Fibroblast of villous mesenchyme (primary cell): ENCODE results near the gene UGGT1. TPM values are rescaled to one million over a fixed set of nuclear protein-coding genes. Genes with fewer than 3 reads are reported as not detected.
A peak's percentile ranks its signal among the peaks of the same experiment; 100 is the strongest.

Experiments used
- DNase-seq: peaks from one replicate; pipeline ENCODE4 v3.0.0-alpha.2; 2010; ENCODE audit warnings: low read depth
- H3K4me3 ChIP-seq: 2 replicates; pipeline ENCODE4 v1.5.1; 2011; ENCODE audit warnings: low read depth, mild to moderate bottlenecking, low read length
- total RNA-seq: library from RNA; depleted of rRNA; stranded (reverse); fragments of >200 nt; gene quantifications from 2 replicates; pipeline ENCODE4 v1.2.3, GENCODE V29; 2012
- TF ChIP-seq, protein P1 (sequence below): IDR thresholded peaks from 2 replicates; pipeline ENCODE4 v1.5.1; 2012; ENCODE audit warnings: low read depth, mild to moderate bottlenecking, low read length; ENCODE audit not compliant: insufficient read depth

Gene UGGT1
- total RNA-seq, 1 donor = 75.1 TPM

- TF ChIP-seq, protein P1, sequence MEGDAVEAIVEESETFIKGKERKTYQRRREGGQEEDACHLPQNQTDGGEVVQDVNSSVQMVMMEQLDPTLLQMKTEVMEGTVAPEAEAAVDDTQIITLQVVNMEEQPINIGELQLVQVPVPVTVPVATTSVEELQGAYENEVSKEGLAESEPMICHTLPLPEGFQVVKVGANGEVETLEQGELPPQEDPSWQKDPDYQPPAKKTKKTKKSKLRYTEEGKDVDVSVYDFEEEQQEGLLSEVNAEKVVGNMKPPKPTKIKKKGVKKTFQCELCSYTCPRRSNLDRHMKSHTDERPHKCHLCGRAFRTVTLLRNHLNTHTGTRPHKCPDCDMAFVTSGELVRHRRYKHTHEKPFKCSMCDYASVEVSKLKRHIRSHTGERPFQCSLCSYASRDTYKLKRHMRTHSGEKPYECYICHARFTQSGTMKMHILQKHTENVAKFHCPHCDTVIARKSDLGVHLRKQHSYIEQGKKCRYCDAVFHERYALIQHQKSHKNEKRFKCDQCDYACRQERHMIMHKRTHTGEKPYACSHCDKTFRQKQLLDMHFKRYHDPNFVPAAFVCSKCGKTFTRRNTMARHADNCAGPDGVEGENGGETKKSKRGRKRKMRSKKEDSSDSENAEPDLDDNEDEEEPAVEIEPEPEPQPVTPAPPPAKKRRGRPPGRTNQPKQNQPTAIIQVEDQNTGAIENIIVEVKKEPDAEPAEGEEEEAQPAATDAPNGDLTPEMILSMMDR = no peak
- H3K4me3 ChIP-seq = no peak overlapping the region
- DNase-seq = no peak
These were observed 128.9 kb downstream of the UGGT1 start for GRCh38 chr2:128219891-128220290.

DNA sequence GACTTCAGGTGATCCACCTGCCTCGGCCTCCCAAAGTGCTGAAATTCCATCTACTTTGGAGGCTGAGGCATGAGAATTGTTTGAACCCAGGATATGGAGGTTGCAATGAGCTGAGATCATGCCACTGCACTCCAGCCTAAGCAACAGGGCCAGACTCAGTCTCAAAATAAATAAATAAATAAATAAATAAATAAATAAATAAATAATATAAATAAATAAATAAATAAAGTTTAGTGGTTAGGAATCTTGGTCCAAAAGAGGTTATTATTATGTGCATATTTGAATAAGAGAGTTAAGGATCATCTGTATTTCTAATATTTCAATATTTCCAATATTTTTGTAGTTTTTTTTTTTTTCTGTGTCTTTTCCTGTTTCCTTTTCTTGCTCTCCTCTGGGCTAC lies 136.9 kb downstream of the UGGT1 start:
- TF ChIP-seq, protein P1 = no peak
- DNase-seq = no peak
- H3K4me3 ChIP-seq = no peak overlapping the region

- TF ChIP-seq, protein P1 = no peak
- H3K4me3 ChIP-seq = no peak overlapping the region
- DNase-seq = no peak
These were observed 137.9 kb downstream of the UGGT1 start for GRCh38 chr2:128228894-128229293.

DNA sequence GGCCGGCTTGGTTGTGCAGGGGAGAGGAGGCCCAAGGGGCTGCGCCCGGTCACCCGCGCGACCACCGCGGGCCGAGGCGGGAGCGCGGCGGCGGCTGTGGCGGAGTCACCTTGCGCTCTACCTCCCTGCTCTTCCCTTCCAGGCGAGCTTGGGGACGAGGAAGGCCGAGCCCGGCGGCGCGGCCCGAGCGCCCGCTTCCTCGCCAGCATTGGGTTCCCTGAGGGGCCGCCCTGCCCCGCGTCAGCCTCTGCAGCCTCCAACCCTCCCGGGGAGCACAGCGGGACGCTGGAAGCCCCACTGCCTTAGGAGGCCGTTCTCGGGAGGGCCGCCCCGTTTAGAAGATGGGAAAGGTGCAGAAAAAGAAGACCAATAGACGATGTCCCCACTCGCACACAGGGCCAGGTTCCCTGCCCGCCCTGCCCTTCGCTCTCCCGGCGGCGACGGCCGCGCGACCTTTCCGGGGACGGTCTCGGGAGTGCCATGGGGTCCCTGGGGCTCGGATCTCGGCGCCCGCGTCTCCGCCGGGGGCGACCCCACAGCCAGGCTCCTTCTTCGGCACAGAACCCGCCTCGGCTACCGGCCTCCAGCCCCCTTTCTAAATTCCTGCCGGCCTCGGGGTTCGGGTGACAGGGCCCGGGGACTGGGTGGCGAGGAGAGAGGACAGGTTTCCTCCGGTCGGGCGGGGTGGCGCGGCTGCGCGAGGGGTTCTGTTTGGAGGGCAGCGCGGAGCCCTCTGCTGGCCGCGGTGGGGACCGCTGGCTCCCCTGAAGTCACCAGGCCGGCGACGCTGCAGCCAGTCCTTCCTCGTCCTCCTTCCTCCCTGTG lies 142.2 kb downstream of the UGGT1 start:
- DNase-seq = peak; percentile 75
- TF ChIP-seq, protein P1 = peak; percentile 86
- peak overlapping the region; percentile 78 for H3K4me3 ChIP-seq

DNA sequence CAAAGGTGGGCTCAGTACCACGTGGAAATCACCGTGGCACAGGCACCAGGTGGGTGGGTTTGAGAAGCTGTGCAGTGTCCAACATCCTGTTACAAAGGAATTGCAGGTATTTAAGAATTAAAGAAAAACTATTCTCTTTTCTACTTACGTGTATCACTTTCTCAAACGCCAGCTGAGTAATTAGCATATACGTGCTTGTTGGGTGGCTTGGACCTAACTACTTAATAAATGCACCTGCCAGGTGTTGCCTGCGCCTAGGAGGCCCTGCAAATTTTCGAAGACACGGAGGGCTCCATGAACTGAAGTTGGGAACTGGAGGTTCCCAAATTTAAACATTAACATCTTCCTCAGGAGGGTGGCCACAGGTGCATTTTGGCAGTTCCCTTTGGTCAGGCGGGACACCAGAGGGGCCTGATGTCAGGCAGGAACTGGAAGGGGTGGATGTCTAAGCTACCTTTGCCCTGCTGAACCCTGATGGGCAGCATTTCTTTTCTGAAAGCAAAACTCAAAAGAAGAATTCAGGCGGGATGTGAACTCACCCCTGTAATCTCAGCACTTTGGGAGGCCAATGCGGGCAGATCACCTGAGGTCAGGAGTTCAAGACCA lies 142.9 kb downstream of the UGGT1 start:
- no peak for DNase-seq
- TF ChIP-seq, protein P1 = no peak
- H3K4me3 ChIP-seq = no peak overlapping the region

GRCh38 chr2:128234613-128235012 lies 143.6 kb downstream of the UGGT1 start:
- TF ChIP-seq, protein P1 = no peak
- no peak overlapping the region for H3K4me3 ChIP-seq
- no peak for DNase-seq
